Activated CD8-positive, alpha-beta T cell treated with anti-CD3 and anti-CD28 coated beads for 36 hours (primary cell): ENCODE data around the gene HOXC9. TPM values are rescaled to one million over a fixed set of nuclear protein-coding genes. Genes with fewer than 3 reads are reported as not detected.

Experiments
- ATAC-seq: fragments of 200-7000 bp; cut with Tn5 transposase; one replicate; pipeline ENCODE4 v1.10.0; 2021; ENCODE audit warnings: mild to moderate bottlenecking, moderate library complexity
- CTCF ChIA-PET: fragments of 350-600 bp; sonication (Branson Sonifier 250); formaldehyde crosslinking; loops from one replicate; lab custom pipeline; 2021; ENCODE audit warnings: antibody characterized with exemption; lab: Charles Lee
- POLR2A ChIA-PET: fragments of 350-600 bp; sonication (Branson Sonifier 250); formaldehyde crosslinking; loops from one replicate; lab custom pipeline; 2021; ENCODE audit warnings: antibody characterized with exemption; lab: Charles Lee
- DNase-seq: peaks from one replicate; pipeline ENCODE4 v3.0.0-alpha.2; 2020
- H3K27ac Mint-ChIP-seq: one replicate; pipeline ENCODE4 v1.8.0; 2021; ENCODE audit warnings: mild to moderate bottlenecking, mixed read lengths
- H3K27me3 Mint-ChIP-seq: one replicate; pipeline ENCODE4 v1.8.0; 2021; ENCODE audit warnings: mixed read lengths
- H3K36me3 Mint-ChIP-seq: one replicate; pipeline ENCODE4 v1.8.0; 2021; ENCODE audit warnings: low read depth, mixed read lengths
- H3K4me1 Mint-ChIP-seq: one replicate; pipeline ENCODE4 v1.8.0; 2021; ENCODE audit warnings: low read depth, mixed read lengths
- H3K4me3 Mint-ChIP-seq: one replicate; pipeline ENCODE4 v1.8.0; 2021; ENCODE audit warnings: mild to moderate bottlenecking, moderate library complexity, mixed read lengths
- H3K9me3 Mint-ChIP-seq: one replicate; pipeline ENCODE4 v1.8.0; 2021; ENCODE audit warnings: mixed read lengths
- CTCF ChIP-seq: fragments of 200-600 bp; IDR thresholded peaks from one replicate; pipeline ENCODE4 v1.8.0; 2022; ENCODE audit warnings: antibody characterized with exemption, mild to moderate bottlenecking
- intact Hi-C: fragments of 100-400 bp; cut with micrococcal nuclease; formaldehyde crosslinking; loops from one replicate; pipeline ENCODE4 v1.10.0; 2022
- total RNA-seq, 2 experiments: library from RNA; stranded (reverse); gene quantifications; one replicate each; pipeline ENCODE4 v1.2.3, GENCODE V29; 2021

The HOXC9 gene
- total RNA-seq, 2 experiments from 2014 or later: not detected

GRCh38 chr12:53987787-53988230 lies 12.2 kb upstream of the HOXC9 start:
- DNase-seq (no peak), ATAC-seq (no peak)
- POLR2A ChIA-PET: no interaction called here
- H3K27ac Mint-ChIP-seq: no peak overlapping the region
- H3K4me3 Mint-ChIP-seq: no peak overlapping the region
- no peaks in the 10 kb centered on the region for H3K9me3 Mint-ChIP-seq
- intact Hi-C loops: loop anchor here (5.0 kb wide), 1 partner anchor 39 kb away; the partner anchor contains the start of gene HOXC6
- CTCF ChIA-PET: interaction anchor here (0.9 to 5.8 kb wide), 17 partner anchors 11 to 242 kb away, joined by 3 to 58 read pairs (median 4); partner anchors contain the start of genes HOXC5, HOXC8 and HOXC9
- peaks cover 33% of the 10 kb centered on the region for H3K4me1 Mint-ChIP-seq
- peaks cover 90% of the 10 kb centered on the region for H3K27me3 Mint-ChIP-seq
- H3K36me3 Mint-ChIP-seq: no peaks in the 10 kb centered on the region
- no peak for TF ChIP-seq CTCF

- no peak for TF ChIP-seq CTCF
- intact Hi-C loops: loop anchor here (5.0 kb wide), 1 partner anchor 39 kb away; the partner anchor contains the start of gene HOXC6
- CTCF ChIA-PET: interaction anchor here (0.8 to 5.8 kb wide), 18 partner anchors 11 to 243 kb away, joined by 3 to 58 read pairs (median 4); partner anchors contain the start of genes HOXC5, HOXC8 and HOXC9
- no peaks in the 10 kb centered on the region for H3K36me3 Mint-ChIP-seq
- H3K4me3 Mint-ChIP-seq: no peak overlapping the region
- no peaks in the 10 kb centered on the region for H3K9me3 Mint-ChIP-seq
- POLR2A ChIA-PET: no interaction called here
- H3K4me1 Mint-ChIP-seq: peaks cover 33% of the 10 kb centered on the region
- DNase-seq (no peak), ATAC-seq (no peak)
- H3K27me3 Mint-ChIP-seq: peaks cover 90% of the 10 kb centered on the region
- H3K27ac Mint-ChIP-seq: no peak overlapping the region
Observed at GRCh38 chr12:53988541-53989226, 11.3 kb upstream of the HOXC9 start.

- H3K27me3 Mint-ChIP-seq: peaks cover 93% of the 10 kb centered on the region
- peaks cover 2% of the 10 kb centered on the region for H3K36me3 Mint-ChIP-seq
- ATAC-seq (no peak), DNase-seq (peak; percentile 62)
- no peak overlapping the region for H3K27ac Mint-ChIP-seq
- intact Hi-C loops: loop anchor here (5.0 kb wide), 2 partner anchors 32 to 38 kb away; partner anchors contain the start of gene HOXC6
- ChIA-PET CTCF (interaction anchor here (0.7 to 5.8 kb wide), 14 partner anchors 9 to 243 kb away, joined by 3 to 58 read pairs (median 4); partner anchors contain the start of gene HOXC9), POLR2A (no interaction called here)
- TF ChIP-seq CTCF: peak; percentile 44
- no peaks in the 10 kb centered on the region for H3K9me3 Mint-ChIP-seq
- H3K4me1 Mint-ChIP-seq: peaks cover 38% of the 10 kb centered on the region
- H3K4me3 Mint-ChIP-seq: no peak overlapping the region
Observed at GRCh38 chr12:53989227-53990113, 10.5 kb upstream of the HOXC9 start.

GRCh38 chr12:53990311-53991076 lies 9.5 kb upstream of the HOXC9 start:
- DNase-seq: no peak
- no peak overlapping the region for H3K4me3 Mint-ChIP-seq
- intact Hi-C loops: loop anchor here (5.0 kb wide), 1 partner anchor 33 kb away; no protein-coding TSS in a partner anchor
- H3K4me1 Mint-ChIP-seq: peaks cover 41% of the 10 kb centered on the region
- no peak overlapping the region for H3K27ac Mint-ChIP-seq
- peaks cover 2% of the 10 kb centered on the region for H3K36me3 Mint-ChIP-seq
- H3K9me3 Mint-ChIP-seq: no peaks in the 10 kb centered on the region
- peaks cover 94% of the 10 kb centered on the region for H3K27me3 Mint-ChIP-seq
- POLR2A ChIA-PET: interaction anchor here (0.8 to 1.2 kb wide), 2 partner anchors 38 to 201 kb away, joined by 3 read pairs; no protein-coding TSS in a partner anchor
- CTCF ChIA-PET: interaction anchor here (0.7 to 4.0 kb wide), 10 partner anchors 8 to 244 kb away, joined by 3 to 27 read pairs (median 5); no protein-coding TSS in a partner anchor
- no peak for TF ChIP-seq CTCF
- no peak for ATAC-seq
